ENCODE data around the gene EVI5.

EVI5 gene

GRCh38 chr1:92481971-92482664 lies 302.8 kb downstream of the EVI5 start:
- no peak for DNase-seq

- no peak for DNase-seq
Measured at GRCh38 chr1:92481599-92481925, 303.3 kb downstream of the EVI5 start.

- no peak for DNase-seq
Measured at GRCh38 chr1:92480813-92481598, 303.9 kb downstream of the EVI5 start.

- no peak for DNase-seq
Measured at GRCh38 chr1:92480200-92480812, 304.6 kb downstream of the EVI5 start.

GRCh38 chr1:92479587-92479986 lies 305.3 kb downstream of the EVI5 start:
- no peak for DNase-seq

GRCh38 chr1:92478393-92478792 lies 306.5 kb downstream of the EVI5 start:
- no peak for DNase-seq

- DNase-seq = no peak
Measured at GRCh38 chr1:92476071-92476631, 308.8 kb downstream of the EVI5 start.

- no peak for DNase-seq
Measured at GRCh38 chr1:92475029-92475428, 309.9 kb downstream of the EVI5 start.

GRCh38 chr1:92473781-92474495 lies 311.0 kb downstream of the EVI5 start:
- DNase-seq = no peak

- DNase-seq = no peak
Measured at GRCh38 chr1:92470216-92470615, 314.7 kb downstream of the EVI5 start.

GRCh38 chr1:92466683-92467352 lies 318.1 kb downstream of the EVI5 start:
- no peak for DNase-seq

GRCh38 chr1:92465256-92465647 lies 319.7 kb downstream of the EVI5 start:
- DNase-seq = no peak

GRCh38 chr1:92464588-92465255 lies 320.2 kb downstream of the EVI5 start:
- DNase-seq = no peak

- DNase-seq = no peak
Measured at GRCh38 chr1:92461364-92462097, 323.4 kb downstream of the EVI5 start.

- no peak for DNase-seq
Measured at GRCh38 chr1:92459871-92460320, 325.0 kb downstream of the EVI5 start.
